K562 (cell line): Measurements from ENCODE around the gene GINS2. TPM values are rescaled to one million over a fixed set of nuclear protein-coding genes. Genes with fewer than 3 reads are reported as not detected.

Experiments used
- ATAC-seq: fragments of 200-7000 bp; cut with Tn5 transposase; 3 replicates; pipeline ENCODE4 v1.9.1; 2020; ENCODE audit warnings: moderate library complexity
- BruUV-seq: library from RNA; stranded (reverse); fragments of 400-500 nt; replicated peaks from 2 replicates; lab custom pipeline; 2021; lab: Mats Ljungman, UMichigan
- CTCF ChIA-PET: fragments of 300-600 bp; formaldehyde crosslinking; extraction: SDS; loops from one replicate; lab custom pipeline; 2021; ENCODE audit warnings: low intra/inter-chr PET ratio; lab: Yijun Ruan, JAX
- POLR2A ChIA-PET: fragments of 300-600, 350-650 bp; sonication (Branson Sonifier 250); formaldehyde crosslinking; extraction: SDS; loops from one replicate; lab custom pipeline; 2021; ENCODE audit warnings: antibody characterized with exemption, inconsistent platforms; lab: Yijun Ruan, JAX
- DNase-seq, 4 experiments: peaks; one replicate each; pipeline versions ENCODE4 v3.0.0 to v3.0.0-alpha.2; 2011 to 2018; ENCODE audit warnings: low spot score in 3 of 4, mixed read lengths in 3 of 4; ENCODE audit errors: extremely low read depth in 1 of 4
- FAIRE-seq: peaks from 2 replicates; lab custom pipeline; 2011; peaks lifted over from hg19 to GRCh38; lab: Jason Lieb, UNC
- H2AFZ ChIP-seq: 2 replicates; pipeline ENCODE4 v1.6.0; 2011; ENCODE audit warnings: low read depth, low read length, control low read depth, inconsistent platforms
- H3K27ac ChIP-seq: fragments of 200-600 bp; 3 replicates; pipeline ENCODE4 v1.8.0; 2011; ENCODE audit warnings: low read depth, mild to moderate bottlenecking, control low read depth, inconsistent platforms, low read length, moderate library complexity, mixed read lengths; ENCODE audit errors: extremely low read depth
- H3K27me3 ChIP-seq, 2 experiments: fragments of 300-600 bp in 1 of 2; 2 replicates in 1 of 2; 3 replicates in 1 of 2; pipeline versions ENCODE4 v1.6.0 to v1.8.0; 2011; ENCODE audit warnings: inconsistent platforms in 2 of 2, low read length in 2 of 2, mild to moderate bottlenecking in 1 of 2, mixed read lengths in 1 of 2, moderate library complexity in 1 of 2; ENCODE audit not compliant: control insufficient read depth in 2 of 2, insufficient read depth in 2 of 2
- H3K36me3 ChIP-seq: fragments of 300-600 bp; 3 replicates; pipeline ENCODE4 v1.8.0; 2011; ENCODE audit warnings: mild to moderate bottlenecking, low read length, inconsistent platforms; ENCODE audit not compliant: control insufficient read depth, insufficient read depth
- H3K4me1 ChIP-seq, 2 experiments: fragments of 200-600 bp in 1 of 2; replicated peaks in 1 of 2; 2 replicates in 1 of 2; 3 replicates in 1 of 2; pipeline versions ENCODE4 v1.5.1 to v1.8.0; 2011; ENCODE audit warnings: inconsistent platforms in 2 of 2, low read length in 2 of 2, mild to moderate bottlenecking in 1 of 2, mixed read lengths in 1 of 2, moderate library complexity in 1 of 2; ENCODE audit not compliant: control insufficient read depth in 2 of 2, insufficient read depth in 2 of 2
- H3K4me2 ChIP-seq: 2 replicates; pipeline ENCODE4 v1.6.1; 2011; ENCODE audit warnings: low read length, control low read depth, inconsistent platforms, mixed read lengths; ENCODE audit not compliant: insufficient read depth
- H3K4me3 ChIP-seq: fragments of 200-600 bp; sonication (generic), shearing (Covaris generic); 2 replicates; pipeline ENCODE4 v1.5.1; 2016; ENCODE audit warnings: control low read depth, inconsistent platforms
- H3K79me2 ChIP-seq: fragments of 200-600 bp; 3 replicates; pipeline ENCODE4 v1.8.0; 2011; ENCODE audit warnings: low read length, inconsistent platforms; ENCODE audit not compliant: control insufficient read depth, insufficient read depth
- H3K9ac ChIP-seq, 2 experiments: 2 replicates each; pipeline versions ENCODE4 v1.6.0 to v1.6.1; 2011; ENCODE audit warnings: low read depth in 2 of 2, low read length in 2 of 2, control low read depth in 1 of 2, inconsistent platforms in 1 of 2, mild to moderate bottlenecking in 1 of 2, mixed read lengths in 1 of 2; ENCODE audit not compliant: insufficient read depth in 1 of 2
- H3K9me1 ChIP-seq: one replicate; pipeline ENCODE4 v1.6.0; 2011; ENCODE audit warnings: inconsistent platforms, mild to moderate bottlenecking, low read length, moderate library complexity; ENCODE audit not compliant: control insufficient read depth, insufficient read depth
- H3K9me3 ChIP-seq: replicated peaks from 2 replicates; pipeline ENCODE4 v1.5.1; 2011; ENCODE audit warnings: low read depth, low read length, inconsistent platforms; ENCODE audit not compliant: control insufficient read depth, insufficient read depth
- H4K20me1 ChIP-seq: replicated peaks from 2 replicates; pipeline ENCODE4 v1.6.1; 2011; ENCODE audit warnings: low read length, inconsistent platforms, mixed read lengths; ENCODE audit not compliant: control insufficient read depth, insufficient read depth
- CHD2 ChIP-seq: IDR thresholded peaks from 2 replicates; pipeline ENCODE4 v1.6.1; 2011; ENCODE audit warnings: low read depth, low read length
- ETV1 ChIP-seq: fragments of 450-650 bp; conservative IDR thresholded peaks from 2 replicates; pipeline ENCODE4 v1.6.1; 2016; ENCODE audit warnings: missing genetic modification characterization, control low read depth, low read depth, missing compliant biosample characterization
- RFX1 ChIP-seq: fragments of 450-650 bp; IDR thresholded peaks from 2 replicates; pipeline ENCODE4 v1.6.1; 2016; ENCODE audit warnings: mild to moderate bottlenecking, moderate library complexity
- TCF7L2 ChIP-seq: fragments of 150-350 bp; IDR thresholded peaks from 2 replicates; pipeline ENCODE4 v1.6.1; 2016; ENCODE audit warnings: low read depth, mild to moderate bottlenecking, low read length, moderate library complexity
- ZNF121 ChIP-seq: sonication (generic); formaldehyde crosslinking; conservative IDR thresholded peaks from 2 replicates; pipeline ENCODE4 v1.8.0; 2022; ENCODE audit warnings: missing genetic modification reagents
- ZNF778 ChIP-seq: fragments of 450-650 bp; formaldehyde crosslinking; IDR thresholded peaks from 2 replicates; pipeline ENCODE4 v1.4.0; 2020; ENCODE audit warnings: mild to moderate bottlenecking, moderate library complexity
- WGBS: fragments of 100-300 bp; shearing (Covaris generic); methylation state at CpG from one replicate; pipeline ENCODE4 v1.1.6; 2016; ENCODE audit warnings: low coverage, mixed read lengths; ENCODE audit not compliant: insufficient coverage; ENCODE audit errors: missing lambda C conversion rate; 5-methylcytosine and 5-hydroxymethylcytosine counted together
- in situ Hi-C: fragments of 300-500 bp; cut with MboI; formaldehyde crosslinking; loops from 4 replicates; pipeline ENCODE4 v1.15.0; 2018; ENCODE audit warnings: inconsistent platforms, mixed read lengths
- intact Hi-C: fragments of 100-400 bp; cut with micrococcal nuclease; formaldehyde crosslinking; loops from 2 replicates; pipeline ENCODE4 v1.14.2; 2022
- polyA plus RNA-seq, 8 experiments: library from polyadenylated mRNA; depleted of rRNA in 4 of 8; stranded (reverse) in 5 of 8; unstranded in 3 of 8; fragments of >200 nt; fragmentation: Nextera tagmentation in 2 of 8; fragmentation: Illumina TruSeq in 1 of 8; extraction: Ambion mirVana in 2 of 8; extraction: Trizol in 1 of 8; gene quantifications; 2 replicates each; pipeline versions ENCODE4 v1.2.1 to v1.2.3, GENCODE V29; 2011 to 2014; ENCODE audit warnings: inconsistent platforms in 1 of 8, missing spikeins in 1 of 8
- total RNA-seq, 7 experiments: library from RNA; depleted of rRNA in 6 of 7; stranded (reverse); fragments of >200 nt in 6 of 7; fragmentation: Illumina TruSeq in 2 of 7; extraction: Trizol in 2 of 7; gene quantifications; 2 replicates each; pipeline versions ENCODE4 v1.2.1 to v1.2.3, GENCODE V29; 2011 to 2021; ENCODE audit warnings: low replicate concordance in 1 of 7
- TF ChIP-seq, protein P1 (sequence below): sonication (generic); formaldehyde crosslinking; IDR thresholded peaks from 2 replicates; pipeline ENCODE4 v1.8.1; 2023; ENCODE audit warnings: mild to moderate bottlenecking, missing genetic modification reagents
- TF ChIP-seq, protein P2 (sequence below): fragments of 250-450 bp; sonication (Bioruptor Pico); IDR thresholded peaks from 2 replicates; pipeline ENCODE4 v1.8.0; 2022; ENCODE audit warnings: moderate library complexity, mild to moderate bottlenecking, inconsistent platforms
- TF ChIP-seq, protein P3 (sequence below): fragments of 450-650 bp; IDR thresholded peaks from 2 replicates; pipeline ENCODE4 v1.6.1; 2014; ENCODE audit warnings: low read depth, mild to moderate bottlenecking, moderate library complexity, borderline replicate concordance
- TF ChIP-seq, protein P4 (sequence below): fragments of 250-450 bp; sonication (Bioruptor Pico); IDR thresholded peaks from 2 replicates; pipeline ENCODE4 v1.8.0; 2021; ENCODE audit warnings: mild to moderate bottlenecking, moderate library complexity
- TF ChIP-seq, protein P5 (sequence below): fragments of 250-450 bp; sonication (Bioruptor Pico); IDR thresholded peaks from 2 replicates; pipeline ENCODE4 v1.4.0; 2020; ENCODE audit warnings: mild to moderate bottlenecking, moderate library complexity, borderline replicate concordance
- TF ChIP-seq, protein P6 (sequence below): sonication (generic); formaldehyde crosslinking; IDR thresholded peaks from 2 replicates; pipeline ENCODE4 v1.8.0; 2022; ENCODE audit warnings: mild to moderate bottlenecking, missing genetic modification reagents

GINS2 gene
- total and polyA plus RNA-seq, 9 of the 15 experiments (the other 6 are each of a cell fraction or from before 2014, with no cell fraction given), result 40.4 to 76.2 (median 44.6) TPM

DNA sequence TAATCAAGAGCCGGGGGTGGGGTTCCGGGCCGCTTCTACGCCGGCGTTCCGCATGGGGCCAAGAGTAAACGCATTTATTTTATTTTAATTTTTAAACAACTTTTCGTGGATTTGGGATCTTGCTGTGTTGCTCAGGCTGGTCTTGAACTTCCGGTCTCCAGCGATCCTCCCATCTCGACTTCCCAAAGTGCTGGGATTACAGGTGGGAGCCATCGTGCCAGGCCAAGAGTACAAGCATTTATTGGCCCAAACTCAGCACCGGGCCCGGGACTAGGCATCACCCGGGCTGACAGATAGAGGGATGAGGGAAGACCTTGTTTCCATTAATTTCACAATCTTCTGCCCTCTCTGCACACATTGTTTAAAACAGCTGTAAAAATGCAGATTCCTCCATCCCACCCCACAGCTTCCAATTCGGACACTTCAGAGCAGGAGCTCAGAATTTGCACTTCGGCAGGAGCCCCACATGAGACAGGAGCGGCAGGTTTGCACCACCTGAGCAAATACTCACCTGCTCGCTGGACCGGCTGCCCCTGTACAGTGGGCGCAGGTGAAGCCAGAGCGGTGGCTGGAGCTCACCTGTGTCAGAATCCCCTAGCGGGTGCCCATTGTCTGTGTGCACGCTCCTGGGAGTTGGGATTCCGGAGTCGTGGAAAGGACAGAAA lies 663 bp upstream of the GINS2 start:
- Histone ChIP-seq H3K4me3 (peak overlapping the region; percentile 47), H3K27me3 (no peaks in the 10 kb centered on the region), H3K36me3 (peaks cover 30% of the 10 kb centered on the region; the same call in 2 of the 3 replicates), H3K27ac (no peak overlapping the region), H3K9me3 (no peaks in the 10 kb centered on the region), H3K4me2 (peak overlapping the region; percentile 84), H4K20me1 (peaks cover 12% of the 10 kb centered on the region; the same call in 1 of the 2 replicates), H2AFZ (peak overlapping the region; percentile 89), H3K79me2 (peaks cover 41% of the 10 kb centered on the region), H3K9me1 (peaks cover 3% of the 10 kb centered on the region), H3K4me1 (peaks cover 17 to 33% of the 10 kb centered on the region in 2 experiments; a peak in 4 of 5 replicates), H3K9ac (peak overlapping the region; percentile 36 to 84; a peak in 3 of 4 replicates)
- intact Hi-C loops (no loop called here), in situ Hi-C loops (no loop called here)
- ATAC-seq, result no peak
- CTCF ChIA-PET, result no interaction called here
- BruUV-seq, result TSS peak; percentile 64
- 41% methylated on average over 25 of the region's 27 CpGs for WGBS
- peak; percentile 11 for FAIRE-seq
- POLR2A ChIA-PET, result interaction anchor here (0.6 to 1.9 kb wide), 5 partner anchors 8 to 1685 kb away, joined by 3 to 9 read pairs (median 3); no protein-coding TSS in a partner anchor
- DNase-seq, result no peak
- TF ChIP-seq TCF7L2, result no peak
- peak; percentile 59; the same call in 1 of the 2 replicates for TF ChIP-seq ETV1 (tag)
- TF ChIP-seq CHD2, result no peak
- no peak for TF ChIP-seq RFX1
- TF ChIP-seq, protein P1, sequence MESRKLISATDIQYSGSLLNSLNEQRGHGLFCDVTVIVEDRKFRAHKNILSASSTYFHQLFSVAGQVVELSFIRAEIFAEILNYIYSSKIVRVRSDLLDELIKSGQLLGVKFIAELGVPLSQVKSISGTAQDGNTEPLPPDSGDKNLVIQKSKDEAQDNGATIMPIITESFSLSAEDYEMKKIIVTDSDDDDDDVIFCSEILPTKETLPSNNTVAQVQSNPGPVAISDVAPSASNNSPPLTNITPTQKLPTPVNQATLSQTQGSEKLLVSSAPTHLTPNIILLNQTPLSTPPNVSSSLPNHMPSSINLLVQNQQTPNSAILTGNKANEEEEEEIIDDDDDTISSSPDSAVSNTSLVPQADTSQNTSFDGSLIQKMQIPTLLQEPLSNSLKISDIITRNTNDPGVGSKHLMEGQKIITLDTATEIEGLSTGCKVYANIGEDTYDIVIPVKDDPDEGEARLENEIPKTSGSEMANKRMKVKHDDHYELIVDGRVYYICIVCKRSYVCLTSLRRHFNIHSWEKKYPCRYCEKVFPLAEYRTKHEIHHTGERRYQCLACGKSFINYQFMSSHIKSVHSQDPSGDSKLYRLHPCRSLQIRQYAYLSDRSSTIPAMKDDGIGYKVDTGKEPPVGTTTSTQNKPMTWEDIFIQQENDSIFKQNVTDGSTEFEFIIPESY (CRISPR knock-in tag), result no peak
- no peak for TF ChIP-seq ZNF778
- TF ChIP-seq, protein P2, sequence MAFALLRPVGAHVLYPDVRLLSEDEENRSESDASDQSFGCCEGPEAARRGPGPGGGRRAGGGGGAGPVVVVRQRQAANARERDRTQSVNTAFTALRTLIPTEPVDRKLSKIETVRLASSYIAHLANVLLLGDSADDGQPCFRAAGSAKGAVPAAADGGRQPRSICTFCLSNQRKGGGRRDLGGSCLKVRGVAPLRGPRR (CRISPR knock-in tag), result no peak
- TF ChIP-seq, protein P3, sequence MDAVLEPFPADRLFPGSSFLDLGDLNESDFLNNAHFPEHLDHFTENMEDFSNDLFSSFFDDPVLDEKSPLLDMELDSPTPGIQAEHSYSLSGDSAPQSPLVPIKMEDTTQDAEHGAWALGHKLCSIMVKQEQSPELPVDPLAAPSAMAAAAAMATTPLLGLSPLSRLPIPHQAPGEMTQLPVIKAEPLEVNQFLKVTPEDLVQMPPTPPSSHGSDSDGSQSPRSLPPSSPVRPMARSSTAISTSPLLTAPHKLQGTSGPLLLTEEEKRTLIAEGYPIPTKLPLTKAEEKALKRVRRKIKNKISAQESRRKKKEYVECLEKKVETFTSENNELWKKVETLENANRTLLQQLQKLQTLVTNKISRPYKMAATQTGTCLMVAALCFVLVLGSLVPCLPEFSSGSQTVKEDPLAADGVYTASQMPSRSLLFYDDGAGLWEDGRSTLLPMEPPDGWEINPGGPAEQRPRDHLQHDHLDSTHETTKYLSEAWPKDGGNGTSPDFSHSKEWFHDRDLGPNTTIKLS, result no peak
- TF ChIP-seq, protein P4, sequence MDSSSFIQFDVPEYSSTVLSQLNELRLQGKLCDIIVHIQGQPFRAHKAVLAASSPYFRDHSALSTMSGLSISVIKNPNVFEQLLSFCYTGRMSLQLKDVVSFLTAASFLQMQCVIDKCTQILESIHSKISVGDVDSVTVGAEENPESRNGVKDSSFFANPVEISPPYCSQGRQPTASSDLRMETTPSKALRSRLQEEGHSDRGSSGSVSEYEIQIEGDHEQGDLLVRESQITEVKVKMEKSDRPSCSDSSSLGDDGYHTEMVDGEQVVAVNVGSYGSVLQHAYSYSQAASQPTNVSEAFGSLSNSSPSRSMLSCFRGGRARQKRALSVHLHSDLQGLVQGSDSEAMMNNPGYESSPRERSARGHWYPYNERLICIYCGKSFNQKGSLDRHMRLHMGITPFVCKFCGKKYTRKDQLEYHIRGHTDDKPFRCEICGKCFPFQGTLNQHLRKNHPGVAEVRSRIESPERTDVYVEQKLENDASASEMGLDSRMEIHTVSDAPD (CRISPR knock-in tag), result no peak
- TF ChIP-seq, protein P5, sequence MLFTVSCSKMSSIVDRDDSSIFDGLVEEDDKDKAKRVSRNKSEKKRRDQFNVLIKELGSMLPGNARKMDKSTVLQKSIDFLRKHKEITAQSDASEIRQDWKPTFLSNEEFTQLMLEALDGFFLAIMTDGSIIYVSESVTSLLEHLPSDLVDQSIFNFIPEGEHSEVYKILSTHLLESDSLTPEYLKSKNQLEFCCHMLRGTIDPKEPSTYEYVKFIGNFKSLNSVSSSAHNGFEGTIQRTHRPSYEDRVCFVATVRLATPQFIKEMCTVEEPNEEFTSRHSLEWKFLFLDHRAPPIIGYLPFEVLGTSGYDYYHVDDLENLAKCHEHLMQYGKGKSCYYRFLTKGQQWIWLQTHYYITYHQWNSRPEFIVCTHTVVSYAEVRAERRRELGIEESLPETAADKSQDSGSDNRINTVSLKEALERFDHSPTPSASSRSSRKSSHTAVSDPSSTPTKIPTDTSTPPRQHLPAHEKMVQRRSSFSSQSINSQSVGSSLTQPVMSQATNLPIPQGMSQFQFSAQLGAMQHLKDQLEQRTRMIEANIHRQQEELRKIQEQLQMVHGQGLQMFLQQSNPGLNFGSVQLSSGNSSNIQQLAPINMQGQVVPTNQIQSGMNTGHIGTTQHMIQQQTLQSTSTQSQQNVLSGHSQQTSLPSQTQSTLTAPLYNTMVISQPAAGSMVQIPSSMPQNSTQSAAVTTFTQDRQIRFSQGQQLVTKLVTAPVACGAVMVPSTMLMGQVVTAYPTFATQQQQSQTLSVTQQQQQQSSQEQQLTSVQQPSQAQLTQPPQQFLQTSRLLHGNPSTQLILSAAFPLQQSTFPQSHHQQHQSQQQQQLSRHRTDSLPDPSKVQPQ (CRISPR knock-in tag), result no peak
- TF ChIP-seq, protein P6, sequence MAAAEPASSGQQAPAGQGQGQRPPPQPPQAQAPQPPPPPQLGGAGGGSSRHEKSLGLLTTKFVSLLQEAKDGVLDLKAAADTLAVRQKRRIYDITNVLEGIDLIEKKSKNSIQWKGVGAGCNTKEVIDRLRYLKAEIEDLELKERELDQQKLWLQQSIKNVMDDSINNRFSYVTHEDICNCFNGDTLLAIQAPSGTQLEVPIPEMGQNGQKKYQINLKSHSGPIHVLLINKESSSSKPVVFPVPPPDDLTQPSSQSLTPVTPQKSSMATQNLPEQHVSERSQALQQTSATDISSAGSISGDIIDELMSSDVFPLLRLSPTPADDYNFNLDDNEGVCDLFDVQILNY (CRISPR knock-in tag), result no peak
- peak; percentile 96 for TF ChIP-seq ZNF121
